Measurements from ENCODE around the gene TAC1.
"Not testable (repeated sequence)": the region's sequence is repeated elsewhere in the genome, so short reads cannot be mapped to it uniquely, and the experiment has no call there.

Gene TAC1

GRCh38 chr7:97752215-97752614 is 20.3 kb downstream of the TAC1 start:
- TF ChIP-seq CTCF (conservative IDR thresholded peaks at IDR 0.05; ENCODE audit: low read depth, low read length), result no peak
- DNase-seq (ENCODE audit: low read depth), result no peak
- H3K4me3 ChIP-seq (ENCODE audit: low read depth, low read length), result no peak overlapping the region

- DNase-seq (ENCODE audit: low read depth), result no peak
- H3K4me3 ChIP-seq (ENCODE audit: low read depth, low read length), result no peak overlapping the region
- no peak for TF ChIP-seq CTCF (conservative IDR thresholded peaks at IDR 0.05; ENCODE audit: low read depth, low read length)
These were observed 25.9 kb downstream of the TAC1 start for GRCh38 chr7:97757824-97758223.

GRCh38 chr7:97770850-97771249 is 39.0 kb downstream of the TAC1 start:
- H3K4me3 ChIP-seq (ENCODE audit: low read depth, low read length), result no peak overlapping the region
- no peak for TF ChIP-seq CTCF (conservative IDR thresholded peaks at IDR 0.05; ENCODE audit: low read depth, low read length)
- no peak for DNase-seq (ENCODE audit: low read depth)

- DNase-seq (ENCODE audit: low read depth), result no peak
- TF ChIP-seq CTCF (conservative IDR thresholded peaks at IDR 0.05; ENCODE audit: low read depth, low read length), result no peak
- H3K4me3 ChIP-seq (ENCODE audit: low read depth, low read length), result no peak overlapping the region
These were observed 39.7 kb downstream of the TAC1 start for GRCh38 chr7:97771576-97771975.

GRCh38 chr7:97772045-97772901 is 40.4 kb downstream of the TAC1 start:
- no peak for TF ChIP-seq CTCF (conservative IDR thresholded peaks at IDR 0.05; ENCODE audit: low read depth, low read length)
- DNase-seq (ENCODE audit: low read depth), result no peak

GRCh38 chr7:97786398-97786797 is 54.5 kb downstream of the TAC1 start:
- not testable (repeated sequence) for DNase-seq (ENCODE audit: low read depth); H3K4me3 ChIP-seq (ENCODE audit: low read depth, low read length)

More at GRCh38 chr7:97772045-97772901, 40.4 kb downstream of the TAC1 start:
- H3K4me3 ChIP-seq (ENCODE audit: low read depth, low read length), result no peak overlapping the region

All from choroid plexus epithelial cell (primary cell).